SK-MEL-5 (cell line): Measurements from ENCODE around the gene IL36RN. TPM values are rescaled to one million over a fixed set of nuclear protein-coding genes. Genes with fewer than 3 reads are reported as not detected.
A peak's percentile ranks its signal among the peaks of the same experiment; 100 is the strongest.

Experiments
- DNase-seq: peaks from one replicate; pipeline ENCODE4 v3.0.0-alpha.2; 2016; ENCODE audit warnings: low read depth, low spot score
- in situ Hi-C: cut with HindIII; loops from 2 replicates; pipeline ENCODE4 v1.10.0; 2016; ENCODE audit warnings: low sequenced_read_pairs, high pct_unique_total_duplicates, low pct_unique_long_range_greater_than_20kb
- total RNA-seq: library from RNA; depleted of rRNA; stranded (reverse); fragments of >200 nt; shearing (Covaris generic); gene quantifications from 2 replicates; pipeline ENCODE4 v1.2.3, GENCODE V29; 2014

The IL36RN gene
- total RNA-seq, 1 experiment from 2014 or later, result not detected

- in situ Hi-C loops, result no loop called here
- no peak for DNase-seq
These were observed 8.7 kb downstream of the IL36RN start, which contains the start of gene IL1F10 for GRCh38 chr2:113067681-113068080. TSS of gene IL1F10 (plus strand) at chr2:113067970. CDS start at chr2:113072739, 4,769 bp downstream.

GRCh38 chr2:113068249-113068648 lies 9.3 kb downstream of the IL36RN start:
- no peak for DNase-seq
- in situ Hi-C loops, result no loop called here

DNA sequence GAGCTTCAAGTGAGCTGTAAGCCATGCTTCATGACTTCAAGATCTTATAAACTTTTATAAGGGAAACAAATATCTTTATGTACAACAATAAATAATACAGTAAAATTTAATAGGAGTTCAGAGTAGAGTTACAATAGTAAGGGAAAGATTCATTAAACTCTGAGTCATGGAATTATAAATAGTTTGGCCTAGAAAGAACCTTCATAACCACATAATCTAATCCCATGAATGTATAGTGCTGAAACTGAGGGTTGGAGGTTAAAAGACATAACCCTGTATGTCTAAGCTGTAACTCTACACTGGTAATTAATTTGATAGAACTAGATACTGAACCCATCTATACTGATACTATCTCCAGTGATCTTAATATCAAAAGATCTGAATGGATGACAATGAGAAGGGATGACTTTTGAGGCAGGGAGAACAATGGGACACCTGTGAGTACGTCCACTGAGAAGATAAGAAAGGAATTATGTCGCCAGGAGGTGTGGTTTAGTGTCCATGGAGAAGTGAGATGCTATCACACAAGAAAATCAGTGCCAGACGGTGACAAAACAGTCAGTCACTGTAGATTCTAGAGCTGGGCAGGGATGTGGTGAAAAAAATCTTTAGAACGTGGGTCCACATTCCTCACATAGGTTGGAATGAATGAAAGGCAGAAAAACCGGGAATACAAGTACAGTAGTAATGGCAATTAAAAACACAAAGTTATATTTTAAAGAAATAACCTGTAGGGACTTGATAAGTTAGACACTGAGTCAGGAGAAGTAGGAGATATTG lies 9.9 kb downstream of the IL36RN start:
- in situ Hi-C loops, result no loop called here
- DNase-seq, result no peak

GRCh38 chr2:113069676-113070605 lies 10.9 kb downstream of the IL36RN start:
- DNase-seq, result no peak
- in situ Hi-C loops, result no loop called here

- no peak for DNase-seq
- in situ Hi-C loops, result no loop called here
These were observed 11.6 kb downstream of the IL36RN start for GRCh38 chr2:113070606-113070975.

DNA sequence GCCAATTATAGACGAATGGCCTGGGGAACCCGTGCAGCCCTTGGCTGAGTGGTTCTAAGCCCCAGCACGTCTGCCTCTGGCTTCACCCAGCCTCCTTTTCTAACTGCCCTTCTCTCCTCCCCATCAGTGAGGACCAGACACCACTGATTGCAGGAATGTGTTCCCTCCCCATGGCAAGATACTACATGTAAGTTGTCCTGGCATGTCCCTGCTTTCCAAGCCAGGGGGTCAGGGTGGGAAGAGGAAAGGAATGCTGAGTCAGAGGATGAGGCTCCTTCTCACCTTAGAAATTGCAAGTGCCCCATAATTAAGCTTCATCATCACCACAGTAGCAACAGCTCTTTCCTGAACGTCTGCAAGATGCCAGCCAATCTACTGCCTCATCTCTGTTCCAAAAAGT lies 13.6 kb downstream of the IL36RN start:
- no peak for DNase-seq
- in situ Hi-C loops, result no loop called here

GRCh38 chr2:113073325-113073834 lies 14.4 kb downstream of the IL36RN start:
- no peak for DNase-seq
- in situ Hi-C loops, result no loop called here

- in situ Hi-C loops, result no loop called here
- no peak for DNase-seq
These were observed 16.0 kb downstream of the IL36RN start for GRCh38 chr2:113075030-113075429.

- no peak for DNase-seq
- in situ Hi-C loops, result no loop called here
These were observed 16.6 kb downstream of the IL36RN start for GRCh38 chr2:113075600-113075999.

- no peak for DNase-seq
- in situ Hi-C loops, result no loop called here
These were observed 18.1 kb downstream of the IL36RN start for GRCh38 chr2:113076954-113077669.

DNA sequence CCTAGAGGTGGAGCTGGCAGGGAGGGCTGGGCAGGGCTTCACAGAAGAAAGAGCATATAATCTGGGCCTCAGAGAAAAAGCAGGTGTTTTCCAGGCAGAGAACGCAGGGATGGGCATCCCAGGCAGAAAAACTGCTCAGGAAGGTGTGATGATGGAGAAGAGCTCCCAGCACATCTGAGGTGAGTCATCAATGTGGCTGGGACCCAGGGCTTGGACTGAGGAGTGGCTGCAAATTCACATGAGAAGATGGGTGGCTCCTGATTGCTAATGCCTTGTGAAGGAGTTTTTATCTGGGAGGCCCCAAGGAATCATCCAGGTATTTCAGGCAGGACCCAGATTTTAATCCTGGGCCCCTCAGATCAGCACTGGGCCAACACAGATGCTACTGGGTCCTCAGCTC lies 18.9 kb downstream of the IL36RN start:
- in situ Hi-C loops, result no loop called here
- DNase-seq, result no peak

DNA sequence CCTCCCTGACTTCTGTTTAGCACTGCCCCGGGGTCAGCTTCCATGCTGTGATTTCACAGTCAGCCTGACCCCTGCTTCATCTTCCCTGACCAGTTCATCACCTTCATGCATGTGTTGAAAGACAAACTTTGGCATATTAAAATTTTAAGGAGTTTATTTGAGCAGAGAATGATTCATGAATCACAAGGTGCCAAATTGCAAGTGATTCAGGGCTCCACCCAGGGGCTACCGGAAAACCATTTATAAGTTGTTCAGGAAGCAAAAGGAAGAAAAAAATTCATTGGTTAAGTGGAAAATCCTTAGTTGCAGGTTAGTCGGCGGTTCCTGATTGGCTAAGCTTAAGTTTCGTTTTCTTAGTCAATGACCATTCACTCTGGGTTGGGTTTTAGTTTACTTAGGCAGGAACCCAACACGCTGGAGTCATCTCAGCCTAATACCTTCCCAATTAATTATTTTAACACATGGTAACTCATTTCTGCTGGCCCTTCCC lies 19.4 kb downstream of the IL36RN start:
- no peak for DNase-seq
- in situ Hi-C loops, result no loop called here

DNA sequence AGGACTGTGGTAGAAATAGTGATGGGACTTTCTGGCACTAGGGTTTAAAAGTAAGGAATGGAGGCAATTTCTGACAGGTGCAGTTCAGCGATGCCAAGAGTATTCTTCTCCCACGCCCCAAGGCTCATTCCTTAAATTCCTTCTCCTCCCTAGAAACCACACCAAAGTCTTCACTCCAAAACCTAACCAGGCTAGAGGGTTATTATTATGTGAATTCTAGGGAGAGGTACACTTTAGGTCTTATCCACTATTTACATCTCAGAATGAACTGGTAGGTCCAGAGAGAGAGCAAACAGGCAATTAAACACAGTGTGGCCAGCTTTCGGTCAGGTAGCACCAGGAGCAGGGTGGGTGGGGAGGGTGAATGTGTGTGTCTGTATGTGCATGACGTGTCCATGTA lies 20.1 kb downstream of the IL36RN start:
- no peak for DNase-seq
- in situ Hi-C loops, result no loop called here

DNA sequence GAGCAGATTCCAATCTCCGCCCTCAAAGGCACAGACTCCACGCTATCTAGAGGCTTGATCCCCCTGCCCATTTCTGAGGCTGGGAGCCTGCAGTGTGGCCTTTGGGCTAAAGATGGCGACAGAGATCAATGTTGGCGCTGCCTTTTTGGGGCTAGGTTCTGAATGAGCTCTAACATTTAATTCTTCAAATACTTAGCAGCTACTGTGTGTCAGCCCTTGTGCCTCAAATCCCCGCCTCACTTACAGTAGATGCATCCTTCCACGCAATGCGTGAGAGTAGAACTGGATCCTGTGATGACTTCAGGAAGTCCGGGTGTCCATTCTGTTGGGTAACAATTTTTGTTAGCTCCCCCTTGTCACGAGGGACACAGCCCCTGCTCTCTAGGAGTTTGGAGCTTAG lies 21.1 kb downstream of the IL36RN start:
- DNase-seq, result peak; percentile 50
- in situ Hi-C loops, result no loop called here

DNA sequence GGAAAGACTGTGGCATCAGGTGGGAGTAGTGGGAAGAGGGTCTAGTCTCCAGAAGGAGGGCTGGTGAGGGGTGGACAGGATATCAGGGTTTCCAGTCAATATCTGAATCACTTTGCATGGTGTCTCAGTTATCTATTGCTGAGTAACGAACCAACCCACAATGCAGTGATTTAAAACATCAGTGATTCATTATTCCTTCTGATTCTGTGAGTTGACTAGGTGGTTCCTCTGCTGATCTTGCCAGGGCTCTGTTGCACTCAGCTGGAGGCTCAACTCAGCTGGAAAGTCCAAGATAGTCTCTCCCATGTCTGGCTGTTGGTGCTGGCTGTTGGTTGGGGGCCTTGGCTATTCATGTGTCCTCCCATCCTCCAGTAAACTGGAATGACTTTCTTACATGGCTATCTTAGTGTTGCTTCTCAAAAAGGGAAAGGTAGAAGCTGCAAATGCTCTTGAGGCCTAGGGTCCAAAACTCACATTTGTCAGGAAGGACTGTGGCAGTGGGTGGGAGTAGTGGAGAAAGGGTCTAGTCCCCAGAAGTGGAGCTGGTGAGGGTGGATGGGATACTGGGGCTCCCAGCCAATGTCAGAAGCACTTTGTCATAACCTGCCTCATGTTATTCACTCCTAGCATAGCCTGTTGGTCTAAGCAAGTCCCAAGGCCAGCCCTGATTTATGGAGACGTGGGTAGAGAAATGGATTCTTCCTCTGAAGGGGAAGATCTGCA lies 22.7 kb downstream of the IL36RN start:
- in situ Hi-C loops, result no loop called here
- DNase-seq, result no peak

DNA sequence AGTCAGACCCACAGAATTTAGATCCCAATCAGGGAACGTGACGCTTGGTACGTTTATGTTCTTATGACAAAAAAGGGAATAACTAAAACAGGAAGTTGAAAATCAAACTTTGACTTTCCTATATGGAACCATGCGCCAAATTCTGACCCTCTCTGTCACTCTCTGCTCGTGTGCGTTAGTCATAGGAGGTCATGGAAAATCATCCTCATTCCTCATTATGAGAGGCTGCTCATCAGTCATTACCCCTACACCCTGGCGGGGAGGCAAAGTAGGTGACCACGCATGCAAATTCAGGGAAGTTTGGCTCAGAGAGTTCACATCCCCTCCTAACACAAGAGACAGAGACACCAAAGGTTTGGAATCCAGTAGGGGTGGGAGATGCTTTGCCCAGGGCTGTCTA lies 24.3 kb downstream of the IL36RN start:
- no peak for DNase-seq
- in situ Hi-C loops, result no loop called here
